ENCODE measurements around the gene ETV6.
"Not testable (repeated sequence)": the region's sequence is repeated elsewhere in the genome, so short reads cannot be mapped to it uniquely, and the experiment has no call there.

The ETV6 gene

GRCh38 chr12:11672256-11673191, 23.1 kb downstream of the ETV6 start:
- no peak for DNase-seq

- no peak for DNase-seq
These were observed 24.4 kb downstream of the ETV6 start for GRCh38 chr12:11673666-11674461.

GRCh38 chr12:11674894-11675390, 25.5 kb downstream of the ETV6 start:
- DNase-seq, result no peak

- no peak for DNase-seq
These were observed 26.6 kb downstream of the ETV6 start for GRCh38 chr12:11676052-11676451.

- DNase-seq, result no peak
These were observed 27.6 kb downstream of the ETV6 start for GRCh38 chr12:11677093-11677492.

GRCh38 chr12:11677752-11678151, 28.3 kb downstream of the ETV6 start:
- DNase-seq, result no peak

- no peak for DNase-seq
These were observed 29.3 kb downstream of the ETV6 start for GRCh38 chr12:11678781-11679180.

GRCh38 chr12:11681207-11681606, 31.7 kb downstream of the ETV6 start:
- DNase-seq, result no peak

GRCh38 chr12:11681695-11682094, 32.2 kb downstream of the ETV6 start:
- not testable (repeated sequence) for DNase-seq

- no peak for DNase-seq
These were observed 34.9 kb downstream of the ETV6 start for GRCh38 chr12:11684393-11684792.

- no peak for DNase-seq
These were observed 35.3 kb downstream of the ETV6 start for GRCh38 chr12:11684811-11685210.

GRCh38 chr12:11685316-11685715, 35.8 kb downstream of the ETV6 start:
- no peak for DNase-seq

GRCh38 chr12:11685716-11686115, 36.2 kb downstream of the ETV6 start:
- no peak for DNase-seq

- no peak for DNase-seq
These were observed 36.6 kb downstream of the ETV6 start for GRCh38 chr12:11686120-11686519.

GRCh38 chr12:11687528-11687927, 38.1 kb downstream of the ETV6 start:
- no peak for DNase-seq

GRCh38 chr12:11688379-11688778, 38.9 kb downstream of the ETV6 start:
- no peak for DNase-seq

- no peak for DNase-seq
These were observed 39.4 kb downstream of the ETV6 start for GRCh38 chr12:11688831-11689230.

- no peak for DNase-seq
These were observed 40.2 kb downstream of the ETV6 start for GRCh38 chr12:11689591-11690186.

GRCh38 chr12:11693067-11693466, 43.6 kb downstream of the ETV6 start:
- no peak for DNase-seq

GRCh38 chr12:11693601-11694000, 44.1 kb downstream of the ETV6 start:
- no peak for DNase-seq

GRCh38 chr12:11694528-11694927, 45.1 kb downstream of the ETV6 start:
- DNase-seq, result no peak

- no peak for DNase-seq
These were observed 45.8 kb downstream of the ETV6 start for GRCh38 chr12:11695321-11695720.

- no peak for DNase-seq
These were observed 46.6 kb downstream of the ETV6 start for GRCh38 chr12:11696084-11696483.
